Measurements from ENCODE around the gene ZFYVE26. TPM values are rescaled to one million over a fixed set of nuclear protein-coding genes. Genes with fewer than 3 reads are reported as not detected.
A peak's percentile ranks its signal among the peaks of the same experiment; 100 is the strongest.

ZFYVE26 gene
- total RNA-seq (2013) = 19.2 TPM
- 10 to 100 TPM in 1 of 3 donors, 1 to 10 TPM in 2; 1.0 to 17.6 (median 2.3) TPM for polyA plus RNA-seq
- 16.2 and 19.1 TPM in 2 replicates for polyA minus RNA-seq
- total RNA-seq = 34.9 to 140 (median 80.4) reads per million in 11 experiments

DNA sequence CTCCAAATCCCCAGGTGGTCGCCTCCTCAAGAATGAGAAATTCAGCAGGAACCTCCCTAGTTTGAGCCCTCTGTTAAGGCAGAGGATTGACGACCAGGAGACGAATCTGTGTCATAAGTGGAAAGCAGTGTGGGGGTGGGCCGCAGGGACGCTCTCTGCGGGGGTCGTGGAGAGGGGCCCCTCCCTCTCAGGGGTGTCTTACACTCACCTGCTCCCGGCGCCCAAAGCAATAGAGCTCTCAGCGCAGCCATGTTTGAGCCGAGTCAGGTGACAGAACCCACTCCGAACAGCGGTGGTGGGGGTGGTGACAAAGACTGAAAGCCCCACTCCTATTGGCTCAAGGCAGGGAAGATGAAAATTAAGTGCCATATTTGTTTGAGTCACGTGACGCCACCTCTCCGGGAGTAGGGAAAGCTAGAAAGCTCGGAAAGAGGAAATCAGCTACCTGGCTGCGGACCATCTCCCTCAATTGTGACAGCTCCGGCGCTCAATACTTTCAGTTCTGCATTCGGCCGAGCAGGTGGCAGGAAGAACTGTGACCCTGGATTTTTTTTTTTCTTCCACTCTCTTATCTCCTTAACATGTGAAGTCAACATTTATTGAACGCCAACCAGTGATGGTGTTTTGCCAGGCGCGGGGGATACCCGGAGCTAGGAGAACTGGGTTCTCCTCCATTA lies at the start of gene ZFYVE26:
Gene ZFYVE26, minus strand, starts transcription at position 265 of the 677 bp plus-strand sequence. CDS start 627 bp downstream, outside the sequence.
- Histone ChIP-seq H3K9ac (ENCODE audit: insufficient read depth, low read length, poor library complexity, severe bottlenecking) (peak within 1 kb of the TSS; percentile 81), H3K9me3 (replicated peaks in 1 of 2; ENCODE audit: control insufficient read depth in 1 of 2, insufficient read depth in 1 of 2, low read length in 2 of 2) (no peaks in the 10 kb centered on the region), H3K27ac (ENCODE audit: low read depth in 1 of 2, low read length in 2 of 2) (peak within 1 kb of the TSS; percentile 74 to 90), H2AFZ (ENCODE audit: insufficient read depth, low read depth, low read length, poor library complexity, severe bottlenecking) (peak within 1 kb of the TSS; percentile 89), H3K4me3 (replicated peaks in 1 of 3; ENCODE audit: low read depth in 2 of 3, low read length in 3 of 3) (peak within 1 kb of the TSS; percentile 81 to 89 (median 81)), H3K79me2 (ENCODE audit: insufficient read depth, low read length) (peaks cover 33% of the 10 kb centered on the region), H3K27me3 (ENCODE audit: control insufficient read depth in 2 of 2, insufficient read depth in 2 of 2, low read length in 2 of 2) (no peaks in the 10 kb centered on the region), H4K20me1 (ENCODE audit: insufficient read depth, low read length) (peaks cover 5% of the 10 kb centered on the region), H3K4me1 (ENCODE audit: control insufficient read depth in 1 of 2, insufficient read depth in 2 of 2, low read length in 2 of 2) (peaks cover 59 to 65% of the 10 kb centered on the region in 2 donors), H3K4me2 (replicated peaks; ENCODE audit: extremely low read depth, low read length, poor library complexity, severe bottlenecking) (peak within 1 kb of the TSS; percentile 86), H3K36me3 (replicated peaks in 1 of 2; ENCODE audit: control insufficient read depth in 1 of 2, insufficient read depth in 2 of 2, low read length in 2 of 2) (peaks cover 2 to 12% of the 10 kb centered on the region in 2 donors)
- H3K27me3 Mint-ChIP-seq (ENCODE audit: low read depth in 3 of 3) = no peaks in the 10 kb centered on the region
- WGBS (ENCODE audit: insufficient coverage) = 0% methylated on average over 17 of the region's 26 CpGs
- DNase-seq = peak; percentile 78 to 96 (median 93)
- TF ChIP-seq, protein P1, sequence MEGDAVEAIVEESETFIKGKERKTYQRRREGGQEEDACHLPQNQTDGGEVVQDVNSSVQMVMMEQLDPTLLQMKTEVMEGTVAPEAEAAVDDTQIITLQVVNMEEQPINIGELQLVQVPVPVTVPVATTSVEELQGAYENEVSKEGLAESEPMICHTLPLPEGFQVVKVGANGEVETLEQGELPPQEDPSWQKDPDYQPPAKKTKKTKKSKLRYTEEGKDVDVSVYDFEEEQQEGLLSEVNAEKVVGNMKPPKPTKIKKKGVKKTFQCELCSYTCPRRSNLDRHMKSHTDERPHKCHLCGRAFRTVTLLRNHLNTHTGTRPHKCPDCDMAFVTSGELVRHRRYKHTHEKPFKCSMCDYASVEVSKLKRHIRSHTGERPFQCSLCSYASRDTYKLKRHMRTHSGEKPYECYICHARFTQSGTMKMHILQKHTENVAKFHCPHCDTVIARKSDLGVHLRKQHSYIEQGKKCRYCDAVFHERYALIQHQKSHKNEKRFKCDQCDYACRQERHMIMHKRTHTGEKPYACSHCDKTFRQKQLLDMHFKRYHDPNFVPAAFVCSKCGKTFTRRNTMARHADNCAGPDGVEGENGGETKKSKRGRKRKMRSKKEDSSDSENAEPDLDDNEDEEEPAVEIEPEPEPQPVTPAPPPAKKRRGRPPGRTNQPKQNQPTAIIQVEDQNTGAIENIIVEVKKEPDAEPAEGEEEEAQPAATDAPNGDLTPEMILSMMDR (IDR thresholded peaks at IDR 0.05) = no peak
- peaks cover 0 to 2% (median 0%) of the 10 kb centered on the region in 7 donors for H3K9me3 Mint-ChIP-seq
- H3K4me1 Mint-ChIP-seq = peaks cover 66% of the 10 kb centered on the region
- H3K36me3 Mint-ChIP-seq = peaks cover 8 to 10% of the 10 kb centered on the region in 2 donors
- peak within 1 kb of the TSS; percentile 93 to 97 (median 95) for H3K27ac Mint-ChIP-seq
- H3K4me3 Mint-ChIP-seq = peak within 1 kb of the TSS; percentile 88 to 95
- intact Hi-C loops (cut with micrococcal nuclease) = loop anchor here in 1 of 2 donors (5.0 to 10.0 kb wide), 2 partner anchors 119 to 398 kb away; partner anchors contain the start of gene RDH11

GRCh38 chr14:67863223-67863622 lies 46.8 kb upstream of the ZFYVE26 start:
- no peak for DNase-seq
- Histone ChIP-seq H3K9me3 (replicated peaks in 1 of 2; ENCODE audit: control insufficient read depth in 1 of 2, insufficient read depth in 1 of 2, low read length in 2 of 2) (peaks cover 0 to 2% of the 10 kb centered on the region in 2 donors), H3K27me3 (ENCODE audit: control insufficient read depth in 2 of 2, insufficient read depth in 2 of 2, low read length in 2 of 2) (no peaks in the 10 kb centered on the region), H3K36me3 (replicated peaks in 1 of 2; ENCODE audit: control insufficient read depth in 1 of 2, insufficient read depth in 2 of 2, low read length in 2 of 2) (no peaks in the 10 kb centered on the region), H3K4me3 (replicated peaks in 1 of 3; ENCODE audit: low read depth in 2 of 3, low read length in 3 of 3) (no peak overlapping the region), H4K20me1 (ENCODE audit: insufficient read depth, low read length) (no peaks in the 10 kb centered on the region), H3K79me2 (ENCODE audit: insufficient read depth, low read length) (no peaks in the 10 kb centered on the region), H2AFZ (ENCODE audit: insufficient read depth, low read depth, low read length, poor library complexity, severe bottlenecking) (no peak overlapping the region), H3K4me2 (replicated peaks; ENCODE audit: extremely low read depth, low read length, poor library complexity, severe bottlenecking) (no peak overlapping the region), H3K9ac (ENCODE audit: insufficient read depth, low read length, poor library complexity, severe bottlenecking) (no peak overlapping the region), H3K27ac (ENCODE audit: low read depth in 1 of 2, low read length in 2 of 2) (no peak overlapping the region), H3K4me1 (ENCODE audit: control insufficient read depth in 1 of 2, insufficient read depth in 2 of 2, low read length in 2 of 2) (no peaks in the 10 kb centered on the region)
- Mint-ChIP-seq H3K4me1 (peaks cover 4% of the 10 kb centered on the region), H3K4me3 (no peak overlapping the region), H3K27me3 (ENCODE audit: low read depth in 3 of 3) (peaks cover 0 to 4% (median 0%) of the 10 kb centered on the region in 3 donors), H3K27ac (no peak overlapping the region), H3K36me3 (peaks cover 21 to 22% of the 10 kb centered on the region in 2 donors), H3K9me3 (peaks cover 0 to 3% (median 3%) of the 10 kb centered on the region in 7 donors)
- 83% methylated on average over 1 of the region's 2 CpGs for WGBS (ENCODE audit: insufficient coverage)
- TF ChIP-seq, protein P1 (IDR thresholded peaks at IDR 0.05) = no peak
- intact Hi-C loops (cut with micrococcal nuclease) = no loop called here

Data from CD14-positive monocyte (primary cell).